GM12891 (cell line): ENCODE data around the gene MACC1.
"Not testable (repeated sequence)": the region's sequence is repeated elsewhere in the genome, so short reads cannot be mapped to it uniquely, and the experiment has no call there.

ENCODE experiments used
- PAX5 ChIP-seq: IDR thresholded peaks from 2 replicates; pipeline ENCODE4 v1.6.1; 2011; ENCODE audit warnings: low read length, moderate library complexity, mild to moderate bottlenecking; ENCODE audit not compliant: insufficient read depth, severe bottlenecking
- POLR2A ChIP-seq: IDR thresholded peaks from 2 replicates; pipeline ENCODE4 v1.6.1; 2011; ENCODE audit warnings: low read depth, low read length, control low read depth
- POLR2AphosphoS5 ChIP-seq: IDR thresholded peaks from 2 replicates; pipeline ENCODE4 v1.6.1; 2011; ENCODE audit warnings: low read depth, low read length, control low read depth
- POU2F2 ChIP-seq: IDR thresholded peaks from 2 replicates; pipeline ENCODE4 v1.6.1; 2011; ENCODE audit warnings: low read depth, mild to moderate bottlenecking, control low read depth, low read length, moderate library complexity
- SPI1 ChIP-seq: IDR thresholded peaks from 2 replicates; pipeline ENCODE4 v1.6.1; 2011; ENCODE audit warnings: low read depth, low read length, control low read depth
- TAF1 ChIP-seq: IDR thresholded peaks from 2 replicates; pipeline ENCODE4 v1.6.1; 2011; ENCODE audit warnings: low read depth, low read length, control low read depth

DNA sequence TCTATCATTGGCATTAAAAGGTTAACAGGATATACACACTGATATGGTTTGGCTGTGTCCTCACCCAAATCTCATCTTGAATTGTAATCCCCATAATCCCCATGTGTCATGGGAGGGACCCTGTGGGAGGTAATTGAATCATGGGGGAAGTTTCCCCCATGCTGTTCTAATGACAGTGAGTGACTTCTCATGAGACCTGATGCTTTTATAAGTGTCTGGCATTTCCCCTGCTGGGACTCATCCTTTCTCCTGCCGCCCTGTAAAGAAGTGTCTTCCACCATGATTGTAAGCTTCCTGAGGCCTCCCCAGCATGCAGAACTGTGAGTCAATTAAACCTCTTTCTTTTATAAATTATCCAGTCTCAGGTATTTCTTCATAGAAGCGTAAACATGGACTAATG, 9.4 kb downstream of the MACC1 start:
- not testable (repeated sequence) for TF ChIP-seq POLR2A, TAF1, POLR2AphosphoS5, POU2F2, PAX5, SPI1
